Measurements from ENCODE around the gene BTBD18.
A peak's percentile ranks its signal among the peaks of the same experiment; 100 is the strongest.

Gene BTBD18

DNA sequence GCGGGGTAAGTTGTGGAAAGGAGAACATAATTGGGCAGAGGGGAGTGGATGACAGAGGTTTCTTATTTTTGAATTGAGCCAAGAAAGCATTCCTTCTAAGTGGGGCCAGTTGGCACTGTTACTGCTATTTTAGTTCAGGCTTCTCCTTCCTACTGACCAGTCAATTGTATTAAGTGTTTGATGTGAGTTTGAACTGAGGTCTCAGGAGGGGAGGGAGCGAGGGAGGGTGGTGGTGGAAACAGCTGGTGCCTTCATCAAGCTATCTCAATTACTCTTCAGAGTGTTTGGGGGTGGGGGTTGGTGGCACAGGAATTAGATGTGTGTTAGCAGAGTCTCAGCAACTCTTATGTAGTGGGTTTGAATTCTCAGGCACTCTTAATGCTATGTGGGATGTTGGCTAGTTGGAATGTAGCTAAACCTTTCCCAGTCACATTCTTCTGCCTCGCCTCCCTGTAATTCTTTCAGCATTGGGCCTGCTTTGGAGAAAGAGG, 24.5 kb upstream of the BTBD18 start:
- DNase-seq (ENCODE audit: low read depth) = peak; percentile 81

DNA sequence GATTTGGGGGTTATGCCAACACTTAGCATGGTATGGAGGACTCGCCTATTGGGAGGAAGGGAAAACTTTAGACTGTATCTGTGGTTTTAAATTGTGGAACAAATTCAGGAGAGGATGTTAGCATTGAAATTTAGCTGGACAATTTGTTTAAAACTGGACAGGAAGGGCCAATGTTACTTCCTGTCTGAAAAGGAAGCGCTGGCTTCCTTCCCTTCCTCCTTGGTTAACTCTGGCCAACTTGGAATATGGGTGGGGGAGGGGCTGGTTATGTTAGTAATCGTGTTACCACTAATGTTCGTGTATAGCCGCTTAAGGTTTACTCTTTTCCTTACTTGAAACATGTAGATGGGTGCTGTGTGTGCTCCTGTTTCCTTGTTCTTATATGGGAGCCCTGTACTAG, 23.9 kb upstream of the BTBD18 start:
- no peak for DNase-seq (ENCODE audit: low read depth)

DNA sequence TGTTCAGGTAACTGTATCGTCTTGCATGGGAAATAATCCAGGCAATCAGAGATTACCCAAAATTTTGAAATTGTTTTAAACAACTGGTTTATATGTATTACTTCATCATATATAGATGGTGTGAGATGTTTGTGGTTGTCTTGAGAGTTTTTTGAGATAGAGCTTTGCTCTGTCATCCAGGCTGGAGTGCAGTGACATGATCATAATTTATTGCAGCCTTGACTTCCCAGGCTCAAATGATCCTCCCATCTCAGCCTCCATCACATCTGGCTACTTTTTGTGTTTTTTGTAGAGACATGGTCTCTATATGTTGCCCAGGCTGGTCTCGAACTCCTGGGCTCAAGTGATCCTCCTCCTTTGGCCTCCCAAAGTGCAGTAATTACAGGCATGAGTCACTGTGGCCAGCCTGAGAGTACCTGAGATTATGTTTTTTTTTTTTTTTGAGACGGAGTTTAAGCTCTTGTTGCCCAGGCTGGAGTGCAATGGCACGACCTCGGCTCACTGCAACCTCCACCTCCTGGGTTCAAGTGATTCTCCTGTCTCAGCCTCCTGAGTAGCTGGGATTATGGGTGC, 21.5 kb upstream of the BTBD18 start:
- no peak for DNase-seq (ENCODE audit: low read depth)

DNA sequence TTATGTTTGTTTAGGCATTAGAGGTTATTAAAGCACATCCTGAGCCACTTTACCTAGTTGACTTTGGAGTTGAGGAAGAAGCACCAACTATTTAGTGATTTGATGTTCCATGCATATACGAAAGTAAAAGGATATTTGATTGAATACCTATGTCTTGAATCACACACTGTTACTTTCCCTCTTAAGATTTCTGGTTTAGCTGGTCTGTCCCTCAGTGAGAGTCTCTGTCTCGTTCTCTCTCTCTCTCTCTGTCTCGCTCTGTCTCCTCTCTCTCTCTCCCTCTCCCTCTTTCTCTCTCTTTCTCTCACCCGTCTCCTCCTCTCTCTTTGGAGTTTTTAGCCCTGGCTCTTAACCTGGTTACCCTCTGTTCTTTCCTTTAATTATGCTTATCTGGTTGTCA, 20.9 kb upstream of the BTBD18 start:
- no peak for DNase-seq (ENCODE audit: low read depth)

DNA sequence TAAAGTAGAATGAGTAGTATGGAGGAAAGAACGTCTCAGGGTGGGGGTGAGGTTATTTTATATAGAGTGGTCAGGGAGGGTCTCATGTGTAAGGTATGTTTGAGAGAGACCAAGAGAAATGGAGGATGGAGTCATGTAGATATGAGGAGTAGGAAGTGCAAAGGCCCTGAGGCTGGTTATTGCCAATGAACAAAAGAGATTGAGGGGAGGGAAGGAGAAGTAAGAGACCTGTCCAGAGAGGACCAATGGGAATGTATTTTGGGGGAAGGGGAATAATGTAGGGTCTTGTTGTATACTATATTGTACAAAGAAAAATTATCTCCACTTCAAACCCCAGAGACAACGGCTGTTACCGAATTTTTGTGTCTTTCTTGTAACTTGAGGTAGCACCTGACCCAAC, 19.7 kb upstream of the BTBD18 start:
- no peak for DNase-seq (ENCODE audit: low read depth)

DNA sequence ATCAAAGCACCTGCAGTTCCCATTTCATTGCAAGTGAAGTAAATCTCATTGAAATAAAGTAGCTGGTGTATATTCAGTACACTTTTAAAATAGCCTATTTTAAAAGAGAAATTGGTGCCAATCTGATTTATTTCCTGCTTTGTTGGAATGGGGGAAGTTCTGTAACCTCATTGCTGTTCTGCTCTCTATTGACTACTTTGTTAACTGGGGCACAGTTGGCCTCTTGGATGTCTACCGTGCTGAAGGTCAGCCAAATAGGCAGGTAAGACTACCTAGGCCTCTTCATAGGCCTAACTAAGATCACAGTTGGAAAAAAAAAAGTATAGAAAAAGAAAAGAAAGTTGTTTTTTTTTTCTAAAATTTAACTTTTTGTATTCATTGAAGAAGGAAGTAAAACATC, 19.2 kb upstream of the BTBD18 start:
- no peak for DNase-seq (ENCODE audit: low read depth)

DNA sequence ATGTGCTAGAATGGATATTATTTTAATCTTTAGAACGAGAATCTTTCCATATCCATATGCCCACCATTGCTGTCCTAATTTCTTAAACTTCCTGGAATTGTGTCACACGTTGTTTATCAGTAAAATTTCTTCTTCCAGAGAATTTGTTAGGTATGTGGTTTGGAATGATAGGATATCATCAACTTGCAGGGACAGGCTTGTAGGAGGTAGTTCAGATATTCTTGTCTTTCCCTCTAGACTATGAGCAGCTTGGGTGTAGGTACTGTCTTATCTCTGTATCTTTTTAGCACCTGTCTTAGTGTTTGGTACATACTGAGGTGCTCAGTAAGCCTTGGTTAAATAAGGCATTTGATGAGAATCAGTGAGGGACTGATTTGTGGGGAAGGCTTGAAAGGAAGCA, 13.4 kb upstream of the BTBD18 start:
- DNase-seq (ENCODE audit: low read depth) = no peak

DNA sequence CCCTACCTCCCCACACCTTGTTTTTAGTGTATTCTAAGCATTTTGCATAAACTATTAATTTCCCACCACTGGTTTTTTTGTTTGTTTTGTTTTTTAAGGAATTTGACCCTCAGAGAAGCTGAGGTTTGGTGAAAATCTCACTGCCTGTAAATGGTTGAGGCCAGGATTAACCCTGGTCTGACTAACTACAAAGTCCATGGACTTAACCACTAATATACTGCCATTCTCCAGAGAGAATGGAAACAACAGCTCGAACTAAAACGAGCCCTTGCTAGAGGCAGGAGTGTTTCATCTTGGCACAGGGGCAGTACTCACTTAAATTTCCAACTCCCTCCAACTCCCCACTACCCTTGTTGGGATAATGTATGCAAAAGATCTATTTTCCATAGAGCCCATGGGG, 12.9 kb upstream of the BTBD18 start:
- DNase-seq (ENCODE audit: low read depth) = peak; percentile 49

DNA sequence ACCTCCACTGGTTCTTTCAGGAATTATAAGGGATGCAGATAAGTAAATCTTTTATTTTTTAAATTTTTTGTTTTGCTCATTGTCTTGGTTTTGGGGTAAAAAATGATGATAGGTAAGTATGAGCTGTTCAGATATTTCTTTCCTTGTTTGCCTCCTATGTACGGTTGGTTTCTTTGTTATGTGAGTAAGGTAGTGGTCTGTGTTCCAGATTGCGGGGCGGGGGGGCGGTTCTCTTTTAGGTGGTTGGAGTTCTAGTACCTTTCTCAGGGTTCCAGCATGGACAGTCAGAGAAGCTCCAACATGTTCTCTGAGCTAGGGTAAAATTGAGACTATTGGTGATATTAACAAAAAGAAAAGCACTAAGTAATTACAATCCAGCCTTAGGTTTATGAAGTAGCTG, 12.4 kb upstream of the BTBD18 start:
- no peak for DNase-seq (ENCODE audit: low read depth)

DNA sequence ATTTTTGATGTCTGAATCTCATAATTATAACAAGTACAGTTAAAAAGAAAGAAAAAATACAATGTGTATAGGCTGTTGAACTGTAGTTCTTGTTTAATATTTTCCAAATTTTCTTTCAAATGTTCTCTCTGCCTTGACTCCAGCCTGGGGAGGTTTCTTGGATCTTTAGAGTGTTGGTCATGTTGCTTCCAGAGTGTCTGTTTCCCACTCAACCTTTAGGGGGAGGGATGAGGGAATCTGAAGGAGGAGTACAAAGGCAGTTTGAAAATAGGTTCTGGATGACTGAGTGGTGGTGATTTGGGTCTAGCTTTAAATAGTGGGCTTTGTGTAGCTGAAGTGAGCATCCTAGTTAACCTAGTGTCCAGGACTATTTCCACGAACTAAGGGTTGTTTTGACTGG, 11.9 kb upstream of the BTBD18 start:
- peak; percentile 55 for DNase-seq (ENCODE audit: low read depth)

DNA sequence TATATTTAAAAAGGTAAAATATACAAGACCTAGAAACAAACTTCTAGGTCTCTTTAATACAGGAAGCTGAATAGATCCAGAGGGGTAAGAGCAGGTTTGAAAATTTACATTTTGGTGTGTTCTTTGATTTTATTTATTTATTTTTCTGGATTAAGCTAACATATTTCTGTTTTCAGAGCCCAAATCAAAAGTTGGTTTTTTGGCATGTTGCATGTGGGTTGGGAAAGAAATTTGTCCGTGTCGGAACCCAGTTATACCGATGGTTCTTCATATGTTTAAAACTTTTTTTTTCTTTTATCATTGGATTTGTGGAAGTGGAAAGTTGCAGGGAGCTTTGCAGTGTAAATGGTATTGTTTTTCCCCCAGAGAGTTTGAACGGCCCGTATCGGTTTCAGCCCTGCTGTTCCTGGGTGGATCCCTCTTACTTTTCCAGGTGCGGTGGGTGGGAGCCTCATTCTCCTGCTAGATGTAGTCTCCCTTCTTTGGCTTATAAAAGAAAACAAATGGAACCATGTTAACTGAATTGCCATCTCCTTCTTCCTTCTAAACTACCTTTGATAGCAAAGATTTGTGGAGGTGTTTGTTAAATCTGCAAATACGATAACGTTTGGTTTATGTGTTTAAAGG, 10.7 kb upstream of the BTBD18 start:
- no peak for DNase-seq (ENCODE audit: low read depth)

DNA sequence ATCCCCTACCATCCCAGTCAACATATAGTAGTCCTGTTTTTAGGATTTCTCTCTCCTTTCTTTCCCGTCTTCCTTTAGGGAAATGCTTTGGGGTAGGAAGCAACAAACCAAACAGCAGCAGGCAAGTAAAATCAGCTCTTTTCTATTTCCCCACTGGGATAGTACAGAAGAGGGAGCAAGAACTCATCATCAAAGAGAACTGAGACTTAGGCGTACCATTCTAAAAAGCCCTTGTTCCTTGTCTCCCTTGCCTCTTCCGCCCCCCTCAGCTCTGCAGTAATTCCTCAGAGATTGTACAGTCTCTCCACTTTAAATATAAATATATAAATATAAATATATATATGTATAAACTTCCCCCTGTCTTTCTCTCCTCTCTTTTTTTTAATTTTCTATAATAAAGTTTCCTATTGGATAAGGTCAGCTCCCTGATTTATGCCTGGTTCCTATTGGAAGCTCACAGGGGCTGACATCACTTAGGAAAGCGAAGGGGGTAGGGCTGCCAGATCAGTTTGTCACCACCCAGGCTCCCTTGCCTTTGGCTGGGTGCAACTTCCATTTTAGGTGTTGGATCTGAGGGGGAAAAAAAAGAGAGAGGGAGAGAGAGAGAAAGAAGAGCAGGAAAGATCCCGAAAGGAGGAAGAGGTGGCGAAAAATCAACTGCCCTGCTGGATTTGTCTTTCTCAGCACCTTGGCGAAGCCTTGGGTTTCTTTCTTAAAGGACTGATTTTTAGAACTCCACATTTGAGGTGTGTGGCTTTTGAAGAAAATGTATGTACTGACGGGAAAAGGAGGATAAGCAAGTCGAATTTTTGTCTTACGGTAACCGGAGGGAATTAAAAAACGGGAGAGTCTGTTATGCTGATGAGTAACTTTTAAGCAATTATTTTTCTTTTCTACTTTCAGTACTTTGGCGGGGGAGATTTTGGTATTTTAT, 9.9 kb upstream of the BTBD18 start, which contains the start of gene CTNND1:
Gene CTNND1 (plus strand): TSS at position 502 of the 934 bp plus-strand sequence. CDS start 29,677 bp downstream, outside the sequence.
- peak; percentile 98 for DNase-seq (ENCODE audit: low read depth)

DNA sequence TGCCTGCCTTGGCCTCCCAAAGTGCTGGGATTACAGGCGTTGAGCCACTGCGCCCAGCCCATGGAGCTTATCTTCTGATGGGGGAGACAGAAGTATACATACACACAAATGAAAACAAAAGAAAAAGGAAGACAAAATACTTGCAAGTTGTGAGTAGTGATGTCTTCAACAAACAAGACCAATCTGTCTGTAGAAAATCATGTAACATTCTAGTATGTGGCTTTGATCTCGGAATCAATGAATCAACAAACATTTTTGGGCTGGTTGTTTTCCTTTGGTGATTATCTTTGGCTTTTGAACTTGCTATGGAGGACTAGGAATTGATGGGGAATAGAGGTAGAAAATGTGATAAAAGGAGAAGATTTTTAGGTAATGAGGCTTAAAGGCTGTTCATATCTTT, 6.6 kb upstream of the BTBD18 start:
- DNase-seq (ENCODE audit: low read depth) = no peak

DNA sequence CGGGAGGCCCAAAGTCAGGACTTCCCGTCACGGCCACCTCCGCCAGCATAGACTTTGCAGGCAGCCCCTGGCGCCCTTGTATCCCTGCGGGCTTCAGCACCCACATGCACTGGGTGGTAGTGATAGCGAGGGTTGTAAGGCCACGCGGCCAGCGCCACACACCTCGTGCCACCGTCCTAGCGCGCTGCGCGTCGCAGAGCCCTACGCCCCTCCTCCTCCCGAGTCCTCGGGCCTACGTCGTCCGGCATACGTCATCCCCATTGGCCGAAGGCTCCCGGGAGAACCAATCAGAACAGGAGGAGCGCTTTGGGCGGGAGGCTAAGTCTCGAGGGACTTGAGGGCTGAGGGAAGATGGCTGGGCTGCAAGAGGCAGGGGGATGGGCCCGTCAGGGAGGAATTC, 1.3 kb upstream of the BTBD18 start:
- DNase-seq (ENCODE audit: low read depth) = no peak

DNA sequence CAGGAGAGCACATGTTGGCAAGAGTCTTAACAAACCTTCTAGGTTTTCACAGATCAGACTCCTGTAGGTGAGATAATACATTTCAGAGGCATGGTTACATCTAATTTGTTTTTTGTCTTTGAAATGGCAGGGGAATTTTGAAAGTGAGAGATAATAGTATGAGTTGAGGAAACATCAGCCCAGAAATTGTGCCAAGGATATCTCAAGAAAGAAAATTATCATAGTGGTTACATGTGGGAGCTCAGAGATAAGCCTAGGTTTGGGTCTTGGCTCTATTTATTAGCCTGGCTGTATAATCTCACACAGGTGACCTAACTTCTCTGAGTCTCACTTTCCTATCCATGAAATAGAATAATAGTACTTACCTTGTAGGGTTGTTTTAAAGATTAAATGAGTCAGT, 443 bp downstream of the BTBD18 start:
- DNase-seq (ENCODE audit: low read depth) = no peak

DNA sequence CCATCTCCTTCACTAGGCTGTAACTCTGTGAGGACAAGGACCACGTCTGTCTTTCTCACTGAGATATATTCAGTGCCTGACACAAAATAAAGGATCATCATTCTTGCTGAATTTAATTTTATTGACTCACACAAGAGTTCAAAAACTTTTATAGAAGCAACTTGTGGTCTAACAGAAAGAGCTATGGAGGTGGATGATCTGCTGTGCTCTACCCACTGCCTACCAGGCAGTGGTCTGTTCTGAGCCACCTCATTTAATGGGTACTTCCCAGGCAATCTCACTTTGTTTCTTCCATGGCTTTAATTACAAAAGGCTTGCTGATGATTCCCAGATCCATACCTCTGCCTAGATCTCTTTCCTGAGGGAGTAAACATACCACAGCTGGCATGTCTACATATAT, 4.7 kb downstream of the BTBD18 start:
- DNase-seq (ENCODE audit: low read depth) = no peak

DNA sequence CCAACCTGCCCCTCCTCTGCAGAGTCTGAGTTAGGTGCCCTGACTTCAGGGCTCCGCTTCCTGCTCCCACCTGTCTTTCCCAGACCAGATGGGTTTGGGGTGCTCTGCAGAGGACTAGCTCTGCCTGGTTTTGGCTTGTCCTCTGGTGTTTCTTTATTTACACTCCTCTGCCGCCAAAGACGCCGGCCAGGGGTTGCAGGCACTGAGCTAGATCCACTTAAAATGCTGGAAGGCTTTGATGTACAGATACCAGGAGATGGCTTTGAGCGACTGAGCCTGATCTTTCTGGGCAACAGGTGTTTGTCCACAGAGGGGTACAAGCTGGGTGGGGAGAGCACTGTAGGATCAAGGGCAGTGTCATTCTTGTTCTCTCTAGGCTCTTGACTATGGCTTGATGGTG, 6.4 kb downstream of the BTBD18 start:
- no peak for DNase-seq (ENCODE audit: low read depth)

DNA sequence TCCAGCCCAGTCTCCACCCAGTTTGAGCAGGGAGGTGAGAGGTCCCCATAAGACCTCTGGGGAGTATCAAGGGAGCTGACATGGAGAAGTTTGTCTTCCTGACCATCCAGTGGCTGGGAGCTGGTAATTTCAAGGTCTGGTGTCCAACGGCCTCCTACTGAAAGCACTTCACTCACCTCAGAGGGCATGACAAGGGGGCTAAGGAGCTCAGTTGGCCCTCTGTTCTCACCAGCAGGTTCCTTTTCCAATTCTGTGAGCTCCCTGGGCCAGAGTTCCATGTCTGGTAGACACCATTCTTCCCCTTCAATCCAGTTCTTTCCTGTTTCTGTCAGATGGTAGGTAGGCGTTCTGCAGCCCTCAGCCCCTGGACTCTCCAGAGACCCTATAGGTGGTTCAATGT, 7.3 kb downstream of the BTBD18 start:
- DNase-seq (ENCODE audit: low read depth) = no peak

DNA sequence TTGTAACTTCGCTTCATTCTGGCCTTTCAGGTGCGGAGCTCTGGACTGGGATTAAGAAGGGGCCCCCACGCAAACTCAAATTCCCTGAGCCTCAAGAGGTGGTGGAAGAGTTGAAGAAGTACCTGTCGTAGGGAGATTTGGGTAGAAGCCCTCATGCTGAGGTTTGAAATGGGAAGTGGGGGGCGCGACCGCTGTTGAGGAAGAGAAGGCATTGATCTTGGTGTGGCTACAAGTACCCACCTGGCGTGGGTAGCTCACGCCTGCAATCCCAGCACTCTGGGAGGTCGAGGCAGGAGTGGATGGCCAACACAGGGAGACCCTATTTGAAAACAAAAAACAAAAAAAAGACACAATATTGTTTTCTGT, 9.5 kb downstream of the BTBD18 start:
- no peak for DNase-seq (ENCODE audit: low read depth)

DNA sequence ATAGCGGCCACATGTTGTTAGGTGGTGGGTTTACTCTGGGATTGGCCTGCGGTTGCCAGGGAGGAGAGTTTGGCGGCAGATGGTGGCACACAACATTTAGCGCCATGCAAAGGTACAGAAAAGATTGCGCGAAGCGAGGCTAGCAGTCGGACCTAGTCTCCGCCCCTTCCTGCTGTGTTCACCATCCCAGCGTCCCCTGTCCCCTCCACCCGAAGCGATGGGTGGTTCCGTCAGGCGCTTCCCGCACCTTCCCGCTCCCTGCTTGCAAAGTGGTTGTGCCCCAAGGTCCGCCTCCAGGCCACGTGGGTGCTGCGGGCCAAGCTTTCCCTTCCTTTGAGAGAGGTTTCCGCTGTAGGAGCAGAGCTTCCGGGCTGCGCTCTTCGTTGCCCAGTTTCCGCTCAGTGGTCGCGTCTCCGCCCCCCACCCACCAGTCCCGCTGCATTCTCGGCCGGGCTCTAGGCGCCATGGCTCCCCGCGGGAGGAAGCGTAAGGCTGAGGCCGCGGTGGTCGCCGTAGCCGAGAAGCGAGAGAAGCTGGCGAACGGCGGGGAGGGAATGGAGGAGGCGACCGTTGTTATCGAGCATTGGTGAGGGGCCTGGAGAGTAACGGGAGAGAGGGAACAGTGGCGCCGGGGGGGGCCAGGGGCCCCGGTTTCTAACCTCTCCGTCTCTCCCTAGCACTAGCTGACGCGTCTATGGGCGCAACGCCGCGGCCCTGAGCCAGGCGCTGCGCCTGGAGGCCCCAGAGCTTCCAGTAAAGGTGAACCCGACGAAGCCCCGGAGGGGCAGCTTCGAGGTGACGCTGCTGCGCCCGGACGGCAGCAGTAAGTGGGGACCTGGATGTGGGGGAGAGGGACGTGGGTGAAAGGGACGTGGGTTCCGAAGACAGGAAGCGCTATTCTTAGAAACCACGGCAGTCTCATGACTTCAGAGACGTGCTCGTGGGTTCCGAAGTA, 10.2 kb downstream of the BTBD18 start, which contains the start of gene SELENOH:
Gene SELENOH (plus strand): TSS at position 360 of the 955 bp plus-strand sequence. CDS start 105 bp downstream, at position 465.
- peak; percentile 97 for DNase-seq (ENCODE audit: low read depth)

DNA sequence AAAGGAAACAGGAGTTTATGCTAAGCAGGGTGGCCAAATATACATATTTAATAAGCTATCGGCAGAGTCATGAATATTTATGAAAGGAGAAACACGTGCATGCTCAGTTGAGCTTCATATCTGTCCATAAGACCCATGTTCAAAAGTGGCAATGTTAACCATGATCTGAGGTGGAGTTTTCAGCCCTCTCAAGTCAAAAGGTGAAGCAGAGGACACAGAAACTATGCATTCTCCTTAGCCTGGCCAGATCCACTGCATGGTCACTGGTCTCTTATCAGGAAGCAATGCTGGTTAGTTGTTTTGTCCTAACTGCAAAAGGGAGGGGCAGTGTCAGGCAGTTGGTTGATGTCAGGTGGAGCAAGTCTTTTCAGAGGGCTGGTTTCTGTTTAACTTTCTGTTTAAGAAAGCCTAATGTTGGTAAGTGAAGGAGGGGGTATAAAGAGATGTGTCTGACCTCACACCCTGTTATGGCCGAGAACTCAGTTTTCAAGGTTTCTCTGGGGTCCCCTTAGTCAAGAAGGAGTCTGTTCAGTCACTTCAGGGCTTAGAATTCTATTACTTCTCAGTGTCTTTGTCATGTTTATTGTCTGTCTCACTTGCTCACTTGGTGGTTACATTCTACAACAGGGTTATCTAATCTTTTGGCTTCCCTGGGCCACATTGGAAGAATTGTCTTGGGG, 15.9 kb downstream of the BTBD18 start:
- no peak for DNase-seq (ENCODE audit: low read depth)
